Epithelial cell of proximal tubule (primary cell): ENCODE data around the gene EGFL8. TPM values are rescaled to one million over a fixed set of nuclear protein-coding genes. Genes with fewer than 3 reads are reported as not detected.

Source experiments
- DNase-seq: peaks from one replicate; pipeline ENCODE4 v3.0.0-alpha.2; 2011; ENCODE audit warnings: low read depth
- H3K4me3 ChIP-seq: 2 replicates; pipeline ENCODE4 v1.5.1; 2011; ENCODE audit warnings: low read depth, mild to moderate bottlenecking, low read length
- CTCF ChIP-seq: conservative IDR thresholded peaks from 2 replicates; pipeline ENCODE4 v1.5.1; 2012; ENCODE audit warnings: low read depth, mild to moderate bottlenecking, low read length
- total RNA-seq: library from RNA; depleted of rRNA; stranded (reverse); fragments of >200 nt; gene quantifications from 2 replicates; pipeline ENCODE4 v1.2.3, GENCODE V29; 2015

Gene EGFL8
- total RNA-seq, 1 donor from 2014 or later: 6.5 TPM

- H3K4me3 ChIP-seq: peak overlapping the region; percentile 57
- DNase-seq: no peak
- no peak for TF ChIP-seq CTCF
Observed at GRCh38 chr6:32129297-32130088, 34.9 kb upstream of the EGFL8 start.

GRCh38 chr6:32131439-32131948 is 32.9 kb upstream of the EGFL8 start:
- TF ChIP-seq CTCF: no peak
- no peak for DNase-seq
- H3K4me3 ChIP-seq: no peak overlapping the region

GRCh38 chr6:32132110-32132509 is 32.3 kb upstream of the EGFL8 start:
- H3K4me3 ChIP-seq: no peak overlapping the region
- TF ChIP-seq CTCF: no peak
- DNase-seq: no peak

DNA sequence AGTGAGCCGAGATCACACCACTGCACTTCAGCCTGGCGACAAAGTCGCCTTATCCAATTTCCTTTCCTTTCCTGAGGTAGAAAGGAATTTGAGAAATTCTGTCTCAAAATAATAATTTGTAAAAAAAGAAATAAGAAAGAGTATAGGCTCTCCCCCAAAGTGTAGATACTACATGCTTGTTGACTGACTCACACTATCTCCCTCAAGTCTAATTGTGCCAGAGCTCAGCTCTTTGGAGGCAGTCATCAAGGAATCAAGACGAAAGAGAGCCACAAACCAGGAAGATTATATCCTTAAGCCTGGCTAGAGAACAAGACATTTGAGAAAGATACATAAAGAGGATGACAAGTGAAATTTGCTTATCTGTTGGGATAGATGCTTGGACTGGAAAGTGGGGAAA is 30.6 kb upstream of the EGFL8 start:
- DNase-seq: no peak
- no peak overlapping the region for H3K4me3 ChIP-seq
- no peak for TF ChIP-seq CTCF

DNA sequence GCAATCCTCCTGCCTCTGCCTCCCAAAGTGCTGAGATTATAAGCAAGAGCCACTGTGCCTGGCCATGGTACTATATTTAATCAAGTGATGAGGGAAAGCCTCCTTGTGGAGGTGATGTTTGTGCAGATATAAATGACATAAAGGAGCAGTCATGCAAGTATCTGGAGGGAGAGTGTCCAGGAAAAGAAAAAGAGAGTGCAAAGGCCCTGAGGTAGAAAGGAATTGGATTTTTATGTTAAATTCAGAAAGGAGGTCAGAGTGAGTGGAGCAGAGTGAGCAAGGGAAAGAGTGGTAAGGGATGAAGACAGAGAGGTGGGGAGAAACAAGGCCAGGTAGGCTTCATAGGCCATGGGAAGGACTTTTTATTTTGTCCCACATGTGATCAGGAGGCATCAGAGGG is 26.9 kb upstream of the EGFL8 start:
- H3K4me3 ChIP-seq: no peak overlapping the region
- DNase-seq: no peak
- no peak for TF ChIP-seq CTCF

- no peak overlapping the region for H3K4me3 ChIP-seq
- TF ChIP-seq CTCF: no peak
- DNase-seq: no peak
Observed at GRCh38 chr6:32139590-32139989, 24.8 kb upstream of the EGFL8 start.
